K562 (cell line): ENCODE data around the gene TALDO1.

Experiments used
- ASH1L ChIP-seq: fragments of 450-650 bp; IDR thresholded peaks from 2 replicates; pipeline ENCODE4 v1.6.1; 2018; ENCODE audit warnings: borderline replicate concordance, mild to moderate bottlenecking, low read depth; ENCODE audit not compliant: partially characterized antibody
- BACH1 ChIP-seq: fragments of 200-800 bp; sonication (Bioruptor generic); IDR thresholded peaks from 2 replicates; pipeline ENCODE4 v1.6.1; 2016; ENCODE audit warnings: missing genetic modification characterization, missing compliant biosample characterization
- BRF2 ChIP-seq: IDR thresholded peaks from 3 replicates; pipeline ENCODE4 v1.6.1; 2011; ENCODE audit warnings: borderline replicate concordance, mild to moderate bottlenecking; ENCODE audit not compliant: insufficient read length, insufficient read depth
- CBX8 ChIP-seq: fragments of 200-600 bp; sonication (generic); IDR thresholded peaks from 2 replicates; pipeline ENCODE4 v1.6.1; 2012; ENCODE audit warnings: borderline replicate concordance, mixed run types, low read depth, mild to moderate bottlenecking, moderate library complexity, mixed read lengths, low read length, control low read depth, inconsistent platforms; ENCODE audit not compliant: poor library complexity, severe bottlenecking; ENCODE audit errors: extremely low read depth
- CEBPB ChIP-seq: fragments of 450-650 bp; IDR thresholded peaks from 2 replicates; pipeline ENCODE4 v1.6.1; 2016; ENCODE audit warnings: missing genetic modification characterization, missing compliant biosample characterization
- ETV6 ChIP-seq, 3 experiments: fragments of 150-350 bp in 1 of 3; sonication (generic) in 1 of 3; formaldehyde crosslinking in 1 of 3; IDR thresholded peaks; 2 replicates each; pipeline versions ENCODE4 v1.6.1 to v1.8.0; 2014 to 2022; ENCODE audit warnings: borderline replicate concordance in 2 of 3, low read depth in 2 of 3, antibody characterized with exemption in 1 of 3, low read length in 1 of 3, mild to moderate bottlenecking in 1 of 3, missing genetic modification reagents in 1 of 3
- MAFK ChIP-seq: IDR thresholded peaks from 2 replicates; pipeline ENCODE4 v1.6.1; 2011; ENCODE audit warnings: low read length, improper control_type of control experiment
- SIN3A ChIP-seq, 2 experiments: fragments of 150-350 bp in 1 of 2; IDR thresholded peaks; 2 replicates each; pipeline ENCODE4 v1.6.1; 2011 to 2016; ENCODE audit warnings: borderline replicate concordance in 2 of 2, low read depth in 2 of 2, low read length in 2 of 2, mild to moderate bottlenecking in 2 of 2, moderate library complexity in 2 of 2; ENCODE audit not compliant: control insufficient read depth in 1 of 2
- SMC3 ChIP-seq: conservative IDR thresholded peaks from 2 replicates; pipeline ENCODE4 v1.6.1; 2011; ENCODE audit warnings: low read depth, low read length, improper control_type of control experiment; ENCODE audit not compliant: insufficient read depth
- ZFX ChIP-seq: sonication (generic); formaldehyde crosslinking; IDR thresholded peaks from 2 replicates; pipeline ENCODE4 v1.8.0; 2022; ENCODE audit warnings: mild to moderate bottlenecking, missing genetic modification reagents, moderate library complexity
- TF ChIP-seq, protein P1 (sequence below): fragments of 250-450 bp; sonication (Bioruptor Pico); IDR thresholded peaks from 2 replicates; pipeline ENCODE4 v1.5.0; 2020; ENCODE audit warnings: mild to moderate bottlenecking, borderline replicate concordance
- TF ChIP-seq, protein P2 (sequence below): fragments of 450-650 bp; IDR thresholded peaks from 2 replicates; pipeline ENCODE4 v1.6.1; 2017; ENCODE audit warnings: mild to moderate bottlenecking, moderate library complexity

DNA sequence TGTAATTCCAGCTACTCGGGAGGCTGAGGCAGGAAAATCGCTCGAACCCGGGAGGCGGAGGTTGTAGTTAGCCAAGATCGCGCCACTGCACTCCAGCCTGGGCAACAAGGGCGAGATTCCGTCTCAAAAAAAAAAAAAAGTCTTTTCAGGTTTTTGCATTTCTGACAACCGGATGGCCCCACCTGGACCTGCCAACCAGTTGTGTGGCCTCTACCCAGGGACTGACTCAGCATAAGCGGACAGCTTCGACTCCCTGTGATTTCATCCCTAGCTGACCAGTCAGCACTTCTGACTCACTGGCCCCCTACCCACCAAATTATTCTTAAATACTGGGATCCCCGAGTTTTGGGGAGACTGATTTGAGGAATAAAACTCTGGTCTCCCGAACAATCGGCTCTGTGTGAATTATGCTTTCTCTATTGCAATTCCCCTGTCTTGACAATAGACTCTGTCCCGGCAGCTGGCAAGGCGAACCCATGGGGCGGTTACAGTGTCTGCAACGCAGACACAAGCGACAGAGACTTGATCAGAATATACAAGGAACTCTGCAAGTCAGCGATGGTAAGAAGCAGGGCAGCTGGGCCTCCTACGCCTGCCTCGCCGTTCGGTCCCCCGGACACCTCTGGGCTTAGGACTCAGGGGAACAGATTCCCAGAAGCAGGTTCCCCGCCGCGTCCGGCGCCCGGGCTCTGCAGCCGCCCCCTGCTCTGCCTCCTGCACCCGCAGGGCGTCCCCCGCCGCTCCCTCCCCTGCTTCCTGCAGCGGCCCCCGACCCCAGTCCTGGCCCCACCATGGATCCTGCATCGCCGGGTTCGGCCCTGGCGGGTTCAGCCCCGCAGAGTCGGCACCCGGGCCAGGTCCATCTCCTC, 741 bp upstream of the TALDO1 start:
- TF ChIP-seq, protein P1, sequence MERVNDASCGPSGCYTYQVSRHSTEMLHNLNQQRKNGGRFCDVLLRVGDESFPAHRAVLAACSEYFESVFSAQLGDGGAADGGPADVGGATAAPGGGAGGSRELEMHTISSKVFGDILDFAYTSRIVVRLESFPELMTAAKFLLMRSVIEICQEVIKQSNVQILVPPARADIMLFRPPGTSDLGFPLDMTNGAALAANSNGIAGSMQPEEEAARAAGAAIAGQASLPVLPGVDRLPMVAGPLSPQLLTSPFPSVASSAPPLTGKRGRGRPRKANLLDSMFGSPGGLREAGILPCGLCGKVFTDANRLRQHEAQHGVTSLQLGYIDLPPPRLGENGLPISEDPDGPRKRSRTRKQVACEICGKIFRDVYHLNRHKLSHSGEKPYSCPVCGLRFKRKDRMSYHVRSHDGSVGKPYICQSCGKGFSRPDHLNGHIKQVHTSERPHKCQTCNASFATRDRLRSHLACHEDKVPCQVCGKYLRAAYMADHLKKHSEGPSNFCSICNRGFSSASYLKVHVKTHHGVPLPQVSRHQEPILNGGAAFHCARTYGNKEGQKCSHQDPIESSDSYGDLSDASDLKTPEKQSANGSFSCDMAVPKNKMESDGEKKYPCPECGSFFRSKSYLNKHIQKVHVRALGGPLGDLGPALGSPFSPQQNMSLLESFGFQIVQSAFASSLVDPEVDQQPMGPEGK (CRISPR knock-in tag) = no peak
- TF ChIP-seq ETV6 (IDR thresholded peaks at IDR 0.05; ENCODE audit: borderline replicate concordance in 1 of 2, low read depth in 2 of 2, low read length in 1 of 2) = no peak
- TF ChIP-seq ETV6 (CRISPR knock-in tag; IDR thresholded peaks at IDR 0.05; ENCODE audit: borderline replicate concordance) = no peak
- TF ChIP-seq ASH1L = no peak
- TF ChIP-seq MAFK = peak; percentile 71
- TF ChIP-seq CBX8 = no peak
- no peak for TF ChIP-seq ZFX (CRISPR knock-in tag)
- TF ChIP-seq BACH1 (tag) = no peak
- TF ChIP-seq BRF2 = no peak
- TF ChIP-seq CEBPB (tag) = no peak
- TF ChIP-seq SMC3 = no peak
- TF ChIP-seq, protein P2, sequence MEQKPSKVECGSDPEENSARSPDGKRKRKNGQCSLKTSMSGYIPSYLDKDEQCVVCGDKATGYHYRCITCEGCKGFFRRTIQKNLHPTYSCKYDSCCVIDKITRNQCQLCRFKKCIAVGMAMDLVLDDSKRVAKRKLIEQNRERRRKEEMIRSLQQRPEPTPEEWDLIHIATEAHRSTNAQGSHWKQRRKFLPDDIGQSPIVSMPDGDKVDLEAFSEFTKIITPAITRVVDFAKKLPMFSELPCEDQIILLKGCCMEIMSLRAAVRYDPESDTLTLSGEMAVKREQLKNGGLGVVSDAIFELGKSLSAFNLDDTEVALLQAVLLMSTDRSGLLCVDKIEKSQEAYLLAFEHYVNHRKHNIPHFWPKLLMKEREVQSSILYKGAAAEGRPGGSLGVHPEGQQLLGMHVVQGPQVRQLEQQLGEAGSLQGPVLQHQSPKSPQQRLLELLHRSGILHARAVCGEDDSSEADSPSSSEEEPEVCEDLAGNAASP = no peak
- no peak for TF ChIP-seq SIN3A (IDR thresholded peaks at IDR 0.05; ENCODE audit: borderline replicate concordance in 2 of 2, control insufficient read depth in 1 of 2, low read depth in 2 of 2, low read length in 2 of 2)
